Peyer's patch (tissue), 4 donors: Measurements from ENCODE around the gene NGFR.

Source experiments
- CTCF ChIP-seq, 6 experiments: fragments of 450-650 bp in 4 of 6; fragments of 200-600 bp in 2 of 6; sonication (generic) in 1 of 6; IDR thresholded peaks; one replicate each; pipeline ENCODE4 v1.5.1; 2017 to 2019; ENCODE audit warnings: antibody characterized with exemption in 6 of 6, mild to moderate bottlenecking in 3 of 6, moderate library complexity in 1 of 6
- POLR2A ChIP-seq, 2 donors: fragments of 450-650 bp; IDR thresholded peaks; one replicate each; pipeline ENCODE4 v1.5.1; 2017; ENCODE audit warnings: antibody characterized with exemption in 2 of 2, mild to moderate bottlenecking in 2 of 2, moderate library complexity in 2 of 2

- TF ChIP-seq CTCF (IDR thresholded peaks at IDR 0.05) = no peak
- TF ChIP-seq POLR2A (IDR thresholded peaks at IDR 0.05) = no peak
Measured at GRCh38 chr17:49457564-49458535, 37.2 kb upstream of the NGFR start.
